HepG2 (cell line): ENCODE measurements around the gene SPRY1. TPM values are rescaled to one million over a fixed set of nuclear protein-coding genes. Genes with fewer than 3 reads are reported as not detected.

Experiments used
- CREB1 ChIP-seq, 2 experiments: fragments of 450-650 bp in 1 of 2; IDR thresholded peaks; 2 replicates each; pipeline ENCODE4 v1.6.1; 2016 to 2017; ENCODE audit warnings: control low read depth in 1 of 2, mild to moderate bottlenecking in 1 of 2, missing compliant biosample characterization in 1 of 2, missing genetic modification characterization in 1 of 2
- DMTF1 ChIP-seq: sonication (generic); formaldehyde crosslinking; IDR thresholded peaks from 2 replicates; pipeline ENCODE4 v1.4.0; 2020; ENCODE audit warnings: mild to moderate bottlenecking, missing genetic modification reagents
- DPF2 ChIP-seq: sonication (generic); formaldehyde crosslinking; IDR thresholded peaks from 2 replicates; pipeline ENCODE4 v1.4.0; 2020; ENCODE audit warnings: mild to moderate bottlenecking, low read depth, missing genetic modification reagents, borderline replicate concordance
- FOSL2 ChIP-seq: sonication (generic); formaldehyde crosslinking; IDR thresholded peaks from 2 replicates; pipeline ENCODE4 v1.4.0; 2020; ENCODE audit warnings: missing genetic modification reagents
- GABPB1 ChIP-seq: IDR thresholded peaks from 2 replicates; pipeline ENCODE4 v1.6.1; 2016; ENCODE audit warnings: mild to moderate bottlenecking, missing genetic modification reagents, moderate library complexity, missing compliant biosample characterization
- GMEB2 ChIP-seq: IDR thresholded peaks from 2 replicates; pipeline ENCODE4 v1.6.1; 2016; ENCODE audit warnings: missing biosample characterization, missing genetic modification reagents, low read depth
- HMGA1 ChIP-seq: sonication (generic); formaldehyde crosslinking; conservative IDR thresholded peaks from 2 replicates; pipeline ENCODE4 v1.4.0; 2020; ENCODE audit warnings: missing genetic modification reagents
- HOXA3 ChIP-seq: sonication (generic); formaldehyde crosslinking; IDR thresholded peaks from 2 replicates; pipeline ENCODE4 v1.5.0; 2020; ENCODE audit warnings: missing genetic modification reagents
- MYNN ChIP-seq: sonication (generic); formaldehyde crosslinking; IDR thresholded peaks from 2 replicates; pipeline ENCODE4 v1.4.0; 2020; ENCODE audit warnings: mild to moderate bottlenecking, low read depth, missing genetic modification reagents
- PTBP1 ChIP-seq: fragments of 200-400 bp; formaldehyde crosslinking; IDR thresholded peaks from 2 replicates; pipeline ENCODE4 v1.6.1; 2018; ENCODE audit warnings: low read length, low read depth; ENCODE audit not compliant: poor library complexity, severe bottlenecking
- RNF2 ChIP-seq: fragments of 450-650 bp; conservative IDR thresholded peaks from 2 replicates; pipeline ENCODE4 v1.6.1; 2016; ENCODE audit warnings: low read depth
- SNRNP70 ChIP-seq: fragments of 200-400 bp; formaldehyde crosslinking; IDR thresholded peaks from 2 replicates; pipeline ENCODE4 v1.6.1; 2017; ENCODE audit warnings: mild to moderate bottlenecking, low read depth, low read length, moderate library complexity
- SOX13 ChIP-seq, 3 experiments: fragments of 450-650 bp in 1 of 3; sonication (generic) in 1 of 3; formaldehyde crosslinking in 1 of 3; IDR thresholded peaks in 2 of 3; conservative IDR thresholded peaks in 1 of 3; 2 replicates each; pipeline versions ENCODE4 v1.5.0 to v1.6.1; 2016 to 2020; ENCODE audit warnings: antibody characterized with exemption in 1 of 3, mild to moderate bottlenecking in 1 of 3, missing compliant biosample characterization in 1 of 3, missing genetic modification reagents in 1 of 3, moderate library complexity in 1 of 3
- SP140L ChIP-seq: sonication (generic); formaldehyde crosslinking; IDR thresholded peaks from 2 replicates; pipeline ENCODE4 v1.4.0; 2020; ENCODE audit warnings: missing genetic modification reagents, borderline replicate concordance
- SRSF1 ChIP-seq: fragments of 200-400 bp; formaldehyde crosslinking; optimal IDR thresholded peaks from 2 replicates; pipeline ENCODE3; 2017; ENCODE audit warnings: mild to moderate bottlenecking, low read depth, low read length, moderate library complexity
- TIGD3 ChIP-seq: sonication (generic); formaldehyde crosslinking; IDR thresholded peaks from 2 replicates; pipeline ENCODE4 v1.5.1; 2020; ENCODE audit warnings: mild to moderate bottlenecking, missing genetic modification reagents, borderline replicate concordance
- XRCC5 ChIP-seq: fragments of 200-400 bp; formaldehyde crosslinking; optimal IDR thresholded peaks from 2 replicates; pipeline ENCODE3; 2017; ENCODE audit warnings: mild to moderate bottlenecking, low read length
- ZNF124 ChIP-seq: sonication (generic); formaldehyde crosslinking; IDR thresholded peaks from 2 replicates; pipeline ENCODE4 v1.4.0; 2020; ENCODE audit warnings: missing genetic modification reagents
- ZNF230 ChIP-seq: sonication (generic); formaldehyde crosslinking; IDR thresholded peaks from 2 replicates; pipeline ENCODE4 v1.4.0; 2020; ENCODE audit warnings: mild to moderate bottlenecking, missing genetic modification reagents
- ZNF264 ChIP-seq: sonication (generic); formaldehyde crosslinking; IDR thresholded peaks from 2 replicates; pipeline ENCODE4 v1.4.0; 2020; ENCODE audit warnings: missing genetic modification reagents
- ZNF329 ChIP-seq: sonication (generic); formaldehyde crosslinking; IDR thresholded peaks from 2 replicates; pipeline ENCODE4 v1.9.0; 2021; ENCODE audit warnings: low read depth, mild to moderate bottlenecking, missing genetic modification reagents
- ZNF335 ChIP-seq: sonication (generic); formaldehyde crosslinking; IDR thresholded peaks from 2 replicates; pipeline ENCODE4 v1.4.0; 2020; ENCODE audit warnings: missing genetic modification reagents
- ZNF564 ChIP-seq: sonication (generic); formaldehyde crosslinking; IDR thresholded peaks from 2 replicates; pipeline ENCODE4 v1.8.1; 2023; ENCODE audit warnings: mild to moderate bottlenecking, missing genetic modification reagents
- ZNF589 ChIP-seq: sonication (generic); formaldehyde crosslinking; conservative IDR thresholded peaks from 2 replicates; pipeline ENCODE4 v1.8.0; 2022; ENCODE audit warnings: mild to moderate bottlenecking, moderate library complexity, missing genetic modification reagents
- ZNF83 ChIP-seq: sonication (generic); formaldehyde crosslinking; IDR thresholded peaks from 2 replicates; pipeline ENCODE4 v1.4.0; 2020; ENCODE audit warnings: missing genetic modification reagents, mild to moderate bottlenecking, borderline replicate concordance
- ZSCAN12 ChIP-seq: sonication (generic); formaldehyde crosslinking; IDR thresholded peaks from 2 replicates; pipeline ENCODE4 v1.9.0; 2021; ENCODE audit warnings: mild to moderate bottlenecking, missing genetic modification reagents
- polyA plus RNA-seq, 8 experiments: library from polyadenylated mRNA; depleted of rRNA in 3 of 8; stranded (reverse) in 7 of 8; unstranded in 1 of 8; fragments of >200 nt; fragmentation: Illumina TruSeq in 4 of 8; extraction: Trizol in 4 of 8; gene quantifications; 2 replicates each; pipeline versions ENCODE4 v1.2.1 to v1.2.3, GENCODE V29; 2011 to 2016; ENCODE audit warnings: low read depth in 4 of 8, missing spikeins in 1 of 8, mixed read lengths in 1 of 8; ENCODE audit not compliant: insufficient read depth in 1 of 8
- total RNA-seq, 5 experiments: library from RNA; depleted of rRNA; stranded (reverse); fragments of >200 nt; fragmentation: Illumina TruSeq; extraction: Trizol; gene quantifications; 2 replicates each; pipeline ENCODE4 v1.2.3, GENCODE V29; 2016; ENCODE audit warnings: low read depth in 1 of 5

SPRY1 gene
- total and polyA plus RNA-seq, 2 of the 13 experiments (the other 11 are each of a cell fraction or from before 2014, with no cell fraction given), result 24.7 to 33.4 TPM

- TF ChIP-seq ZNF83 (CRISPR knock-in tag), result no peak
- no peak for TF ChIP-seq HMGA1 (CRISPR knock-in tag)
- TF ChIP-seq RNF2, result no peak
- TF ChIP-seq SOX13 (IDR thresholded peaks at IDR 0.05), result 0 out of 2 replicates have a peak, but pooled peaks have one; percentile 51
- peak in 1 of 2 experiments; percentile 81; a peak in 2 of 4 replicates for TF ChIP-seq SOX13 (CRISPR knock-in tag; conservative IDR thresholded peaks at IDR 0.05 in 1 of 2, IDR thresholded peaks at IDR 0.05 in 1 of 2)
- TF ChIP-seq ZNF230 (CRISPR knock-in tag), result no peak
- no peak for TF ChIP-seq MYNN
- TF ChIP-seq ZNF264 (CRISPR knock-in tag), result no peak
- no peak for TF ChIP-seq XRCC5
- no peak for TF ChIP-seq ZNF329 (CRISPR knock-in tag)
- no peak for TF ChIP-seq SP140L (CRISPR knock-in tag)
- no peak for TF ChIP-seq TIGD3 (CRISPR knock-in tag)
- no peak for TF ChIP-seq GABPB1
- no peak for TF ChIP-seq ZNF335
- no peak for TF ChIP-seq SNRNP70
- no peak for TF ChIP-seq DMTF1
- TF ChIP-seq FOSL2 (CRISPR knock-in tag), result peak; percentile 95
- no peak for TF ChIP-seq SRSF1
- TF ChIP-seq HOXA3 (CRISPR knock-in tag), result 0 out of 2 replicates have a peak, but pooled peaks have one; percentile 14
- TF ChIP-seq ZSCAN12 (CRISPR knock-in tag), result no peak
- TF ChIP-seq ZNF564 (CRISPR knock-in tag), result no peak
- no peak for TF ChIP-seq DPF2 (CRISPR knock-in tag)
- TF ChIP-seq CREB1 (IDR thresholded peaks at IDR 0.05), result no peak
- no peak for TF ChIP-seq CREB1 (CRISPR knock-in tag; IDR thresholded peaks at IDR 0.05)
- TF ChIP-seq ZNF589 (CRISPR knock-in tag), result no peak
- no peak for TF ChIP-seq PTBP1
- no peak for TF ChIP-seq GMEB2 (CRISPR knock-in tag)
- TF ChIP-seq ZNF124, result no peak
Measured at GRCh38 chr4:123415977-123416376, 19.4 kb downstream of the SPRY1 start (continued).
